Neural cell (in vitro differentiated cells): ENCODE results near the gene ZNF311.

Experiments
- EP300 ChIP-seq: fragments of 450-650 bp; conservative IDR thresholded peaks from 2 replicates; pipeline ENCODE4 v1.6.1; 2014; ENCODE audit warnings: antibody characterized with exemption, mild to moderate bottlenecking, moderate library complexity; ENCODE audit not compliant: poor library complexity, severe bottlenecking
- EZH2 ChIP-seq: fragments of 200-600, 300-800 bp; shearing (Covaris generic), sonication (generic); IDR thresholded peaks from 2 replicates; pipeline ENCODE4 v1.6.1; 2014; ENCODE audit warnings: antibody characterized with exemption, low read length, borderline replicate concordance, mild to moderate bottlenecking; ENCODE audit not compliant: insufficient read depth, poor library complexity, severe bottlenecking
- POLR2AphosphoS5 ChIP-seq: IDR thresholded peaks from 2 replicates; pipeline ENCODE4 v1.6.1; 2012
- RAD21 ChIP-seq: fragments of 450-650 bp; conservative IDR thresholded peaks from 2 replicates; pipeline ENCODE4 v1.6.1; 2014; ENCODE audit warnings: antibody characterized with exemption, mild to moderate bottlenecking, moderate library complexity
- TAF1 ChIP-seq: IDR thresholded peaks from 2 replicates; pipeline ENCODE4 v1.6.1; 2012; ENCODE audit warnings: low read depth
- TF ChIP-seq, protein P1 (sequence below): fragments of 450-650 bp; IDR thresholded peaks from 2 replicates; pipeline ENCODE4 v1.5.1; 2014; ENCODE audit warnings: antibody characterized with exemption, mild to moderate bottlenecking, moderate library complexity; ENCODE audit not compliant: poor library complexity, severe bottlenecking
- TF ChIP-seq, protein P2 (sequence below): IDR thresholded peaks from 2 replicates; pipeline ENCODE4 v1.6.1; 2012; ENCODE audit warnings: borderline replicate concordance

DNA sequence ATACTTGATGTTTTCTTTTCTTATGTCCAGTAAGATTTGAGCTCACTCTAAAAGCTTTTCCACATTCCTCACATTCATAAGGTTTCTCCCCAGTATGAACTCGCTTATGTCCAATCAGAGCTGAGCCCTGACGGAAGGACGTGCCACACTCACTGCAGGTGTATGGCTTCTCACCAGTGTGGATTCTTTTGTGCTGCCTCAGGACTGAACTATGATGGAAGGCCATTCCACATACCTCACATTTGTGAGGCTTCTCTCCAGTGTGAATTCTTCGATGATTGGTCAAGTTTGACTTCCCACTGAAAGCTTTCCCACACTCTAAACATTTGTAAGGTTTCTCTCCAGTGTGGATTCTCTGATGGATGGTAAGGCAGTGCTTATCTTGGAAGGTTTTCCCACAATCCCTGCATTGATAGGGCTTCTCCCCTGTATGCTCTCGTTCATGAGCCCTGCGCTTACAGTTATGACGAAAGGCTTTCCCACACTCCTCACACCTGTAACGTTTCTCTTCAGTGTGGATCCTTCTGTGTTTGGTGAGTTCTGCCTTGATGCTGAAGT, 9.9 kb downstream of the ZNF311 start:
- TF ChIP-seq, protein P1, sequence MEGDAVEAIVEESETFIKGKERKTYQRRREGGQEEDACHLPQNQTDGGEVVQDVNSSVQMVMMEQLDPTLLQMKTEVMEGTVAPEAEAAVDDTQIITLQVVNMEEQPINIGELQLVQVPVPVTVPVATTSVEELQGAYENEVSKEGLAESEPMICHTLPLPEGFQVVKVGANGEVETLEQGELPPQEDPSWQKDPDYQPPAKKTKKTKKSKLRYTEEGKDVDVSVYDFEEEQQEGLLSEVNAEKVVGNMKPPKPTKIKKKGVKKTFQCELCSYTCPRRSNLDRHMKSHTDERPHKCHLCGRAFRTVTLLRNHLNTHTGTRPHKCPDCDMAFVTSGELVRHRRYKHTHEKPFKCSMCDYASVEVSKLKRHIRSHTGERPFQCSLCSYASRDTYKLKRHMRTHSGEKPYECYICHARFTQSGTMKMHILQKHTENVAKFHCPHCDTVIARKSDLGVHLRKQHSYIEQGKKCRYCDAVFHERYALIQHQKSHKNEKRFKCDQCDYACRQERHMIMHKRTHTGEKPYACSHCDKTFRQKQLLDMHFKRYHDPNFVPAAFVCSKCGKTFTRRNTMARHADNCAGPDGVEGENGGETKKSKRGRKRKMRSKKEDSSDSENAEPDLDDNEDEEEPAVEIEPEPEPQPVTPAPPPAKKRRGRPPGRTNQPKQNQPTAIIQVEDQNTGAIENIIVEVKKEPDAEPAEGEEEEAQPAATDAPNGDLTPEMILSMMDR = no peak
- TF ChIP-seq, protein P2, sequence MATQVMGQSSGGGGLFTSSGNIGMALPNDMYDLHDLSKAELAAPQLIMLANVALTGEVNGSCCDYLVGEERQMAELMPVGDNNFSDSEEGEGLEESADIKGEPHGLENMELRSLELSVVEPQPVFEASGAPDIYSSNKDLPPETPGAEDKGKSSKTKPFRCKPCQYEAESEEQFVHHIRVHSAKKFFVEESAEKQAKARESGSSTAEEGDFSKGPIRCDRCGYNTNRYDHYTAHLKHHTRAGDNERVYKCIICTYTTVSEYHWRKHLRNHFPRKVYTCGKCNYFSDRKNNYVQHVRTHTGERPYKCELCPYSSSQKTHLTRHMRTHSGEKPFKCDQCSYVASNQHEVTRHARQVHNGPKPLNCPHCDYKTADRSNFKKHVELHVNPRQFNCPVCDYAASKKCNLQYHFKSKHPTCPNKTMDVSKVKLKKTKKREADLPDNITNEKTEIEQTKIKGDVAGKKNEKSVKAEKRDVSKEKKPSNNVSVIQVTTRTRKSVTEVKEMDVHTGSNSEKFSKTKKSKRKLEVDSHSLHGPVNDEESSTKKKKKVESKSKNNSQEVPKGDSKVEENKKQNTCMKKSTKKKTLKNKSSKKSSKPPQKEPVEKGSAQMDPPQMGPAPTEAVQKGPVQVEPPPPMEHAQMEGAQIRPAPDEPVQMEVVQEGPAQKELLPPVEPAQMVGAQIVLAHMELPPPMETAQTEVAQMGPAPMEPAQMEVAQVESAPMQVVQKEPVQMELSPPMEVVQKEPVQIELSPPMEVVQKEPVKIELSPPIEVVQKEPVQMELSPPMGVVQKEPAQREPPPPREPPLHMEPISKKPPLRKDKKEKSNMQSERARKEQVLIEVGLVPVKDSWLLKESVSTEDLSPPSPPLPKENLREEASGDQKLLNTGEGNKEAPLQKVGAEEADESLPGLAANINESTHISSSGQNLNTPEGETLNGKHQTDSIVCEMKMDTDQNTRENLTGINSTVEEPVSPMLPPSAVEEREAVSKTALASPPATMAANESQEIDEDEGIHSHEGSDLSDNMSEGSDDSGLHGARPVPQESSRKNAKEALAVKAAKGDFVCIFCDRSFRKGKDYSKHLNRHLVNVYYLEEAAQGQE = no peak
- TF ChIP-seq EZH2 (no peak), POLR2AphosphoS5 (no peak), RAD21 (no peak), TAF1 (no peak), EP300 (no peak)
